Activated B cell treated with CpG ODN at 0.5 μM for 24 hours (primary cell): Measurements from ENCODE around the gene PIK3CD. TPM values are rescaled to one million over a fixed set of nuclear protein-coding genes. Genes with fewer than 3 reads are reported as not detected.

Experiments
- ATAC-seq: fragments of 200-7000 bp; cut with Tn5 transposase; one replicate; pipeline ENCODE4 v1.10.0; 2021; ENCODE audit warnings: low read depth, mild to moderate bottlenecking, moderate library complexity
- CTCF ChIA-PET: fragments of 350-600 bp; sonication (Branson Sonifier 250); formaldehyde crosslinking; loops from one replicate; lab custom pipeline; 2021; ENCODE audit warnings: antibody characterized with exemption; lab: Charles Lee
- POLR2A ChIA-PET: fragments of 350-600 bp; sonication (Branson Sonifier 250); formaldehyde crosslinking; loops from one replicate; lab custom pipeline; 2021; ENCODE audit warnings: antibody characterized with exemption; lab: Charles Lee
- DNase-seq: peaks from one replicate; pipeline ENCODE4 v3.0.0; 2022
- H3K27ac Mint-ChIP-seq: one replicate; pipeline ENCODE4 v1.8.0; 2020; ENCODE audit warnings: mixed read lengths
- H3K27me3 Mint-ChIP-seq: one replicate; pipeline ENCODE4 v1.8.0; 2021; ENCODE audit warnings: mixed read lengths
- H3K36me3 Mint-ChIP-seq: one replicate; pipeline ENCODE4 v1.8.0; 2021; ENCODE audit warnings: low read depth, mixed read lengths
- H3K4me1 Mint-ChIP-seq: one replicate; pipeline ENCODE4 v1.8.0; 2021; ENCODE audit warnings: mixed read lengths
- H3K4me3 Mint-ChIP-seq: one replicate; pipeline ENCODE4 v1.8.0; 2020; ENCODE audit warnings: mild to moderate bottlenecking, mixed read lengths
- H3K9me3 Mint-ChIP-seq: one replicate; pipeline ENCODE4 v1.8.0; 2020; ENCODE audit warnings: mixed read lengths
- intact Hi-C: fragments of 100-400 bp; cut with micrococcal nuclease; formaldehyde crosslinking; loops from one replicate; pipeline ENCODE4 v1.15.1; 2024
- total RNA-seq: library from RNA; stranded (reverse); gene quantifications from 2 replicates; pipeline ENCODE4 v1.2.3, GENCODE V29; 2022
- TF ChIP-seq, protein P1 (sequence below): fragments of 200-600 bp; IDR thresholded peaks from one replicate; pipeline ENCODE4 v1.8.0; 2022; ENCODE audit warnings: antibody characterized with exemption, mild to moderate bottlenecking

PIK3CD gene
- total RNA-seq, 1 donor from 2014 or later = 265 TPM

DNA sequence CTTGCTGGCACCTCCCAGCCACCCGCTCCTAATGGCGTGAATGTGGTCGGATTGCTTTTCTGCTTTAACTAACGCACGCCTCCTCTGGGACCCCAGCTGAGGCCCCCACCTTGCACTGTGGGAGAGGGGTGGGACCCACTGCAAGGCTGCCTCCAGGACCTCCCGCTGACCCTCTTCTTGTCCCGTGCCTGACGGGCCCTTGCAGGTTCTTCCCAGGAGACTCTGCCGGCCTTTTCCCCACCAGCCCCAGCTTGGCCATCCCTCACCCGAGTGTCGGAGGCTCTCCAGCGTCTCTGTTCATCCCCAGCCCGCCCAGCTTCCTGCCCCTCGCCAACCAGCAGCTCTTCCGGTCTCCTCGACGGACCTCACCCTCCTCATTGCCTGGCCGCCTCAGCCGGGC is 44.2 kb upstream of the PIK3CD start:
- H3K27me3 Mint-ChIP-seq = no peaks in the 10 kb centered on the region
- ChIA-PET POLR2A (no interaction called here), CTCF (no interaction called here)
- DNase-seq = no peak
- TF ChIP-seq, protein P1, sequence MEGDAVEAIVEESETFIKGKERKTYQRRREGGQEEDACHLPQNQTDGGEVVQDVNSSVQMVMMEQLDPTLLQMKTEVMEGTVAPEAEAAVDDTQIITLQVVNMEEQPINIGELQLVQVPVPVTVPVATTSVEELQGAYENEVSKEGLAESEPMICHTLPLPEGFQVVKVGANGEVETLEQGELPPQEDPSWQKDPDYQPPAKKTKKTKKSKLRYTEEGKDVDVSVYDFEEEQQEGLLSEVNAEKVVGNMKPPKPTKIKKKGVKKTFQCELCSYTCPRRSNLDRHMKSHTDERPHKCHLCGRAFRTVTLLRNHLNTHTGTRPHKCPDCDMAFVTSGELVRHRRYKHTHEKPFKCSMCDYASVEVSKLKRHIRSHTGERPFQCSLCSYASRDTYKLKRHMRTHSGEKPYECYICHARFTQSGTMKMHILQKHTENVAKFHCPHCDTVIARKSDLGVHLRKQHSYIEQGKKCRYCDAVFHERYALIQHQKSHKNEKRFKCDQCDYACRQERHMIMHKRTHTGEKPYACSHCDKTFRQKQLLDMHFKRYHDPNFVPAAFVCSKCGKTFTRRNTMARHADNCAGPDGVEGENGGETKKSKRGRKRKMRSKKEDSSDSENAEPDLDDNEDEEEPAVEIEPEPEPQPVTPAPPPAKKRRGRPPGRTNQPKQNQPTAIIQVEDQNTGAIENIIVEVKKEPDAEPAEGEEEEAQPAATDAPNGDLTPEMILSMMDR = no peak
- no peaks in the 10 kb centered on the region for H3K9me3 Mint-ChIP-seq
- no peaks in the 10 kb centered on the region for H3K4me1 Mint-ChIP-seq
- no peak overlapping the region for H3K4me3 Mint-ChIP-seq
- no peak overlapping the region for H3K27ac Mint-ChIP-seq
- no peak for ATAC-seq
- H3K36me3 Mint-ChIP-seq = peaks cover 34% of the 10 kb centered on the region
- intact Hi-C loops = no loop called here

DNA sequence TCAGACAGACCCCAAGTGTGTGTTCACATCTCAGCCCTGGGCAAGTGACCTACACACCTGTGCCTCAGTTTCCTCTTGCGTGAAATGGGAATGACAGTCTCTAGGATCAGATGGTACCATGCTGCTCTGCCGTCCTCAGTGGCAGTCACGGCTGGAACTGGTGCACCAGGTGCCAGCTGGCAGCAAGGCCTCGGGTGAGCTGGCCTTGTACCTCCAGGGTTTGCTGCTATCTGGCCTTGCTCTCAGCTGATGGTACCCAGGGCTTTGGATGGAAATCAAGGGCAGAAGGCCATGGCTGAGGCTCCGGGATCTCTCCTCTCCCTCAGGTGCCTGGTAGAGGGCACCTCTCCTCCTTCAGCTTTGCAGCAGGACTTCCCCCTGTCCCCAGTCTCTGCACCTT is 41.5 kb upstream of the PIK3CD start:
- ATAC-seq (no peak), DNase-seq (no peak)
- H3K9me3 Mint-ChIP-seq = no peaks in the 10 kb centered on the region
- H3K36me3 Mint-ChIP-seq = peaks cover 29% of the 10 kb centered on the region
- no peak overlapping the region for H3K4me3 Mint-ChIP-seq
- H3K4me1 Mint-ChIP-seq = no peaks in the 10 kb centered on the region
- ChIA-PET POLR2A (no interaction called here), CTCF (interaction anchor here (1.2 kb wide), 1 partner anchor 264 kb away, joined by 4 read pairs; no protein-coding TSS in a partner anchor)
- intact Hi-C loops = no loop called here
- H3K27ac Mint-ChIP-seq = no peak overlapping the region
- TF ChIP-seq, protein P1 = no peak
- no peaks in the 10 kb centered on the region for H3K27me3 Mint-ChIP-seq

DNA sequence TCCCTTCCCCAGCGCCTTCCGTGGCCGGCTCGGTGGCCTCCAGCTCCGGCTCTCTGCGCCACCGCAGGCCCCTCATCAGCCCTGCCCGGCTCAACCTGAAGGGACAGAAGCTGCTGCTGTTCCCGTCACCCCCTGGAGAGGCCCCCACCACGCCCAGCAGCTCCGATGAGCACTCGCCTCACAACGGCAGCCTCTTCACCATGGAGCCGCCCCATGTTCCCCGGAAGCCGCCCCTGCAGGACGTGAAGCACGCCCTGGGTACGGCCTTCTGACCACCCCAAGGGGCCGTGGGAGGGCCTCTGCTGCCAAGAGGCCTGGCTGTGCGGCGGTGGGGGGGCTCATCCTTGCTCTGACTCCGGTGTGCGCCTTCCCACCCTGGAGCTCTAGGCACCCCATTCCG is 41.0 kb upstream of the PIK3CD start:
- CTCF ChIA-PET = no interaction called here
- Mint-ChIP-seq H3K27me3 (no peaks in the 10 kb centered on the region), H3K4me3 (no peak overlapping the region), H3K4me1 (no peaks in the 10 kb centered on the region), H3K27ac (no peak overlapping the region), H3K36me3 (peaks cover 28% of the 10 kb centered on the region), H3K9me3 (no peaks in the 10 kb centered on the region)
- intact Hi-C loops = no loop called here
- ATAC-seq (no peak), DNase-seq (no peak)
- POLR2A ChIA-PET = no interaction called here
- TF ChIP-seq, protein P1 = no peak

DNA sequence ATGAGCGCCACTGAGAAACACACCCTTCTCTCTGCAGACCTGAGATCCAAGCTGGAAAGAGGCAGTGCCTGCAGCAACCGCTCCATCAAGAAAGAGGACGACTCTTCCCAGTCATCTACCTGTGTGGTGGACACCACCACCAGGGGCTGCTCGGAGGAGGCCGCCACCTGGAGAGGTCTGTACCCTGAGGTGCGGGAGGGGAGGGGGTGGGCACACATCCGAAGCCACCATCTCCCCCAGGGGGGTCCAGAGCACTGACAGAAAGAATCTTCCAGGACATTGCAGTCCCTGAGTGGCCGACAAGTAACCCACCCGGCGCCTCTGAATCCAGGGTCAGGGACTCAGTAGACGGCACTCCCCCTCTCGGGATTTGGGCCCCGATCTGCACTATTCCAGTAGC is 39.8 kb upstream of the PIK3CD start:
- DNase-seq = no peak
- intact Hi-C loops = no loop called here
- no peak overlapping the region for H3K27ac Mint-ChIP-seq
- no peaks in the 10 kb centered on the region for H3K27me3 Mint-ChIP-seq
- peaks cover 4% of the 10 kb centered on the region for H3K4me1 Mint-ChIP-seq
- ChIA-PET CTCF (no interaction called here), POLR2A (no interaction called here)
- H3K4me3 Mint-ChIP-seq = no peak overlapping the region
- H3K36me3 Mint-ChIP-seq = peaks cover 28% of the 10 kb centered on the region
- H3K9me3 Mint-ChIP-seq = no peaks in the 10 kb centered on the region
- TF ChIP-seq, protein P1 = no peak
- ATAC-seq = no peak

DNA sequence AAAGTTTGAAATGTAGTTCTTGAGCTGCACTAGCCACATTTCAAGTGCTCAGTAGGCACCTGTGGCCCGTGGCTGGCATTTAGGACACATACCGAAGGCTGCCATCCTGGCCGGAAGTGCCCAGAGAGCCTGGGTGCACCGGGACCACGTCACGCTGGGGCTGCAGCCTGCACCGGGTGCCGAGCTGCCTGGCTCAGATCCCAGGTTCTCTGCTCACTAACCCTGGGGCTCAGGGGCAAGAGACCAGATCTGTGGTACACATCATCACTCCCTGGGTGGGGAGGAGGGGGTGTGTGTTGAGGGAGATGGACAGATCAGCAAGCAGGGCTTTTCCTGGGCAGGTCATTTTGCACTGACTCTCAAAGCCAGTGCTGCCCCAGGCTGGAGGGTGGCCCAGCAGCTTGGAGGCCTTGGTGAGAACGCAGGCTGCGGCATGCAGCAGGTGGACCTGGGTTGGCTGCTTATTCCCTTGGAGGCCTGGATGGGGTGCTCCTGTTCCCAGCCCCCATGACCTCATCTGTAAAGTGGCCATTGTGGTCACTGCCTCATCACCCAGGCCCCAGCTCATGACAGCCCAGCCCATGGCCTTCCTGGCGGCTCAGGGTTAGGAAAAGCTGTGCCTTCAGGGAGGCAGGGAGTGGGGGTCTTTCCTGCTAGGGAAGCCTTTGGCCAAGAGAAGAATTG is 39.2 kb upstream of the PIK3CD start:
- Mint-ChIP-seq H3K27ac (no peak overlapping the region), H3K9me3 (no peaks in the 10 kb centered on the region), H3K27me3 (no peaks in the 10 kb centered on the region), H3K36me3 (peaks cover 28% of the 10 kb centered on the region), H3K4me3 (no peak overlapping the region), H3K4me1 (peaks cover 4% of the 10 kb centered on the region)
- DNase-seq (no peak), ATAC-seq (no peak)
- POLR2A ChIA-PET = no interaction called here
- TF ChIP-seq, protein P1 = no peak
- CTCF ChIA-PET = no interaction called here
- intact Hi-C loops = no loop called here
